Measurements from ENCODE around the gene EMC1.
"Not testable (repeated sequence)": the region's sequence is repeated elsewhere in the genome, so short reads cannot be mapped to it uniquely, and the experiment has no call there.

The EMC1 gene

DNA sequence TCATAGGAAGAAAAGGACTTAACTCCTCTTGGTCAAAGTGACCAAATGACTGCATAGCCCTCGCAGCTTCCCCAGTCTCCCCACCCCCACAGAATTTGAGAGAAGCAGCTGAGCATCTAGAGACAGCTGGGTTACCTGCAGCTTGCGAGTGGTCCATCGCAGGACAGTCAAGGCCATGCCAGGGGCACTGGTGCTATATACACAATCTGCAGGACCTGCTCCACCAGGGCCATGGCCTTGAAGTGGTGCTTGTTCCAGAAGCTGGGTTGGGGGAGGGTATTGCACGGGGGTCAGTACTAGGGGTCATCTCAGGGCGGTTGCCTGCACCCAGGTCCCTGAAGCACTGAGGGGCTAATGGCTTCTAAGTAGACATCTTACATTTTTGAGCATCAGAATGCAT is 10.7 kb upstream of the EMC1 start:
- H3K36me3 Mint-ChIP-seq (ENCODE audit: low read depth), result peaks cover 18% of the 10 kb centered on the region
- H3K4me1 Mint-ChIP-seq, result peaks cover 11% of the 10 kb centered on the region
- H3K27ac Mint-ChIP-seq, result no peak overlapping the region
- TF ChIP-seq, protein P1, sequence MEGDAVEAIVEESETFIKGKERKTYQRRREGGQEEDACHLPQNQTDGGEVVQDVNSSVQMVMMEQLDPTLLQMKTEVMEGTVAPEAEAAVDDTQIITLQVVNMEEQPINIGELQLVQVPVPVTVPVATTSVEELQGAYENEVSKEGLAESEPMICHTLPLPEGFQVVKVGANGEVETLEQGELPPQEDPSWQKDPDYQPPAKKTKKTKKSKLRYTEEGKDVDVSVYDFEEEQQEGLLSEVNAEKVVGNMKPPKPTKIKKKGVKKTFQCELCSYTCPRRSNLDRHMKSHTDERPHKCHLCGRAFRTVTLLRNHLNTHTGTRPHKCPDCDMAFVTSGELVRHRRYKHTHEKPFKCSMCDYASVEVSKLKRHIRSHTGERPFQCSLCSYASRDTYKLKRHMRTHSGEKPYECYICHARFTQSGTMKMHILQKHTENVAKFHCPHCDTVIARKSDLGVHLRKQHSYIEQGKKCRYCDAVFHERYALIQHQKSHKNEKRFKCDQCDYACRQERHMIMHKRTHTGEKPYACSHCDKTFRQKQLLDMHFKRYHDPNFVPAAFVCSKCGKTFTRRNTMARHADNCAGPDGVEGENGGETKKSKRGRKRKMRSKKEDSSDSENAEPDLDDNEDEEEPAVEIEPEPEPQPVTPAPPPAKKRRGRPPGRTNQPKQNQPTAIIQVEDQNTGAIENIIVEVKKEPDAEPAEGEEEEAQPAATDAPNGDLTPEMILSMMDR (IDR thresholded peaks at IDR 0.05; ENCODE audit: unreplicated experiment in 3 of 3), result no peak
- no peaks in the 10 kb centered on the region for H3K27me3 Mint-ChIP-seq (ENCODE audit: low read depth)
- no peak overlapping the region for H3K4me3 Mint-ChIP-seq
- H3K9me3 Mint-ChIP-seq, result no peaks in the 10 kb centered on the region

DNA sequence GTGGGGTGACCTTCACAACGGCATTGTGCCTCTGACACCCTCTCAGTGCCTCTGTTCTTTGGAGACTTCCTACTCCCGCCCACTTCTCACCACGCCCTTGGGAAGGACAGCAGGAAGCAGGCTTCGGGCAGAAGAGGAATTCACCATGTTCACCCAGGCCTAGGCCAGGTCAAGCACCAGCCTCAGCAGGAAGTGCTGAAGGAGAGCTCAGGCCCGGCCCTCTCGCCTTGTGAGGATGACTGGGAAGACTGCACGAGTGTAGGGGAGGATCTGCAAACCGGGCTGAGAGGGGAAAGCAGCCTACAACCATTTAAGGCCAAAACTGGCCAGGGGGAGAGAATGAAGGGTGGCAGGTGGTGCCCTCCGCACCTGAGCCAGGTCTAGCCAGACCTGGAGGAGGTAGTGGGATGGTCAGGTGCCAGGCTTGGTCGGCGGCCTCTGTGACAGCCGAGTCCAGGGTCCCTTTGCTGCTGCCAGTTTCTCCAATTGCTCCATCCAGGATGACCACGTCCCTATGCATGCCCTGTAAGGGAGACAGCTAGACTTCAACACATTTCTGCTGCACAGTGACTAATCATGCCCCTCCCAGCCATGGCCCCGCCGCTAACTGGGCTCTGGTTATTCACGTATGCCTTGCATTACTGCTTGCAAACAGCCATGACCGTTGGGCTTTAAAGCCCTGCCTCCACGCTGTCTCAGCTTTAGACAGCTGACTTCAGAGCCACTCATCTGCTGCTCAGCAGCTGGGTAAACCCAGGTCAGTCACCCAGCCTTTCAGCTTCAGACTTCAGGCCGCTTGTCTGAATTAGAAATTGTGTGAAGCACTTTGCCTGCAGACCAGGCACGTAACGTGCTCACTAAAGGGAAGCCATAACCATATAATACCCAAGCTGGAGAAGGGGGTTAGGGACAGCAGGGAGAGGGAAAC is 9.2 kb upstream of the EMC1 start:
- H3K36me3 Mint-ChIP-seq (ENCODE audit: low read depth), result peaks cover 19% of the 10 kb centered on the region
- no peaks in the 10 kb centered on the region for H3K27me3 Mint-ChIP-seq (ENCODE audit: low read depth)
- no peak overlapping the region for H3K4me3 Mint-ChIP-seq
- H3K4me1 Mint-ChIP-seq, result peaks cover 11% of the 10 kb centered on the region
- peak overlapping the region in 2 of 3 experiments; percentile 55 to 58 for H3K27ac Mint-ChIP-seq
- no peaks in the 10 kb centered on the region for H3K9me3 Mint-ChIP-seq
- TF ChIP-seq, protein P1 (IDR thresholded peaks at IDR 0.05; ENCODE audit: unreplicated experiment in 3 of 3), result no peak

DNA sequence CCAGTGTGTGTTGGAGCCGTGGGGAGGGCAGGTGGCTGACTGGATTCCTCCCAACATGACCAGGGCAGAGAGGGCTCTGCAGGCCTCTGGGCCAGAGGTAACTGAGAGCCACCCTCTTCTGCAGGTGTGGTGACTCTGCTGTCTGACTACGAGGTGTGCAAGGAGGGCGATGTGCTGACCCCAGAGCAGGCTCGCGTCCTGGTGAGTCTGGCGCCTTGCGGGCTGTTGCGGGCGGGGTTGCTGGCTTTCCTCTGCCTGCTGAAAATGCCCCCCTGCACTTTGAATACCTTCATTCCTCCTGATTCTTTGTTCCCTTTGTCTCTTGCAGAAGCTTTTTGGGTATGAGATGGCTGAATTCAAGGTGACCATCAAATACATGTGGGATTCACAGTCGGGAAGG is 7.0 kb upstream of the EMC1 start:
- TF ChIP-seq, protein P1 (IDR thresholded peaks at IDR 0.05; ENCODE audit: unreplicated experiment in 3 of 3), result no peak
- Mint-ChIP-seq H3K27ac (no peak overlapping the region), H3K9me3 (no peaks in the 10 kb centered on the region), H3K4me1 (peaks cover 14% of the 10 kb centered on the region), H3K27me3 (ENCODE audit: low read depth) (no peaks in the 10 kb centered on the region), H3K4me3 (no peak overlapping the region), H3K36me3 (ENCODE audit: low read depth) (peaks cover 19% of the 10 kb centered on the region)

DNA sequence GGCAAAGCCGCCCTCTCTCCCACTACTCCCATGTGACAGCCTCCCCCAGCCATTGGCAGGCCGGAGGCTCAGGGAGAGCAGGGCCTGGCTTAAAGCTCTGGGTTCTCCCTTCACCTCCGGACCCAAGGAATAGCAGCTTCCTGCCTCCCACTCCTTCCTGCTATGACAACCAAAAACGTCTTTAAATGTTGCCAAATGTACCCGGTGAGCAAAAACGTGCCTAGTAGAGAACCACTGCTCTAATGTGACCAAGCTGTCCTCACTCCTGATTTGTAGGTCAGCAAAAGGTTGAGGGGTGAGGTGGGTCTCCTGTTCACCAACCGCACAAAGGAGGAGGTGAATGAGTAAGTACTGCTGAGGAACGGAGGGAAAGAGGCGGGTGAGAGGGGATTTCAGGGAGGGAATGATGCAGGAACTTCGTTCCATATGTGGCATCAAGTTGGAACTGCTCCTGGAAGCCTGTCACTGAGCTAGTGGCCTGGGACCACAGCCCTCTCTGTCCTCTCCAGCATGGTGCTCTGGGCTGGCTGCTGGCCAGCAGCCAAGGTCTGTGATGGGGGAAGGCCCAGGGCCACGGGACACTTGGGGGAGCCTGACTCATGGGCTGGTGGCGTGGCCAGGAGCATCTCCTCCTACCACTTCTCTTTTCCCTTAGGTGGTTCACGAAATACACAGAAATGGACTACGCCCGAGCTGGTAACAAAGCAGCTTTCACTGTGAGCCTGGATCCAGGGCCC is 6.0 kb upstream of the EMC1 start:
- Mint-ChIP-seq H3K4me1 (peaks cover 21% of the 10 kb centered on the region), H3K36me3 (ENCODE audit: low read depth) (peaks cover 19% of the 10 kb centered on the region), H3K9me3 (no peaks in the 10 kb centered on the region), H3K4me3 (peak overlapping the region in 1 of 3 experiments; percentile 45), H3K27ac (peak overlapping the region in 1 of 3 experiments; percentile 59), H3K27me3 (ENCODE audit: low read depth) (no peaks in the 10 kb centered on the region)
- TF ChIP-seq, protein P1 (IDR thresholded peaks at IDR 0.05; ENCODE audit: unreplicated experiment in 3 of 3), result no peak

DNA sequence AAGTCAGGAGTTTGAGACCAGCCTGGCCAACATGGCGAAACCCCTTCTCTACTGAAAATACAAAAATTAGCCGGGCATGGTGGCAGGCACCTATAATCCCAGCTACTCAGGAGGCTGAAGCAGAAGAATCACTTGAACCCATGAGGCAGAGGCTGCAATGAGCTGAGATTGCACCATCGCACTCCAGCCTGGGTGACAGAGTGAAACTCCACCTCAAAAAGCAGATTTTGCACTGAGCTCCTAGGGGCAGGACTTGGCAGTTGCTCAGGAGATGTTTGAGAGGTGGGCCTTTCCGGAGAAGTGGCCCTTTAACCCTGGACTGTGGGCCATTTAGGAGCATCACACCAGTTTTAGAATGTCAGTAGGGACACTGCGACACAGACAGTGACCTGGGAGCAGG is 5.0 kb upstream of the EMC1 start:
- not testable (repeated sequence) for H3K9me3 Mint-ChIP-seq

DNA sequence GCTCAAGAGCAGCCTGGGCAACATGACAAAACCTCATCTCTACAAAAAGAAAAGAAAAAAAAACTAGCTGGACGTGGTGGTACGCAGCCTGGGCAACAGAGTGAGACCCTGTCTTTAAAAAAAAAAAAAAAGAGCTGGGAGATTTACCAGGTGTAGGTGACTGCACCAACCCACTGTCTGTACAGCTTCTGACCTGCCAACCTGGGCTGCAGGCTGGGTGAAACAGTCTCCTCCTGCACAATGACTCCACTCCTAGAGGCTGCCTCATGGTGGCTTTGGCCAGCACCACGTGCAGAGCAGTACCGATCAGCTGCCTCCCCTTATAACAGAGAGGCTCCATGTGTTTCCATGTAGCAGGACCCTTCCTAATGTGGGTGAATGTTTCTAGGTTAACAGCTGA is 4.0 kb upstream of the EMC1 start:
- H3K4me3 Mint-ChIP-seq, result no peak overlapping the region
- H3K27me3 Mint-ChIP-seq (ENCODE audit: low read depth), result no peaks in the 10 kb centered on the region
- H3K36me3 Mint-ChIP-seq (ENCODE audit: low read depth), result peaks cover 19% of the 10 kb centered on the region
- TF ChIP-seq, protein P1 (IDR thresholded peaks at IDR 0.05; ENCODE audit: unreplicated experiment in 3 of 3), result no peak
- H3K9me3 Mint-ChIP-seq, result no peaks in the 10 kb centered on the region
- peaks cover 24% of the 10 kb centered on the region for H3K4me1 Mint-ChIP-seq
- H3K27ac Mint-ChIP-seq, result no peak overlapping the region

More for the DNA sequence above, 5.0 kb upstream of the EMC1 start:
- Mint-ChIP-seq H3K4me1 (peaks cover 22% of the 10 kb centered on the region), H3K36me3 (ENCODE audit: low read depth) (peaks cover 19% of the 10 kb centered on the region)
- H3K4me3 Mint-ChIP-seq; H3K27ac Mint-ChIP-seq; H3K27me3 Mint-ChIP-seq (ENCODE audit: low read depth): not testable (repeated sequence)

Data from nephron (organoid).